ENCODE measurements around the gene ATP11B.

GRCh38 chr3:182908471-182908870 lies 115.2 kb downstream of the ATP11B start:
- no peak for TF ChIP-seq CTCF (conservative IDR thresholded peaks at IDR 0.05; ENCODE audit: low read depth, low read length)
- no peak for TF ChIP-seq EZH2 (IDR thresholded peaks at IDR 0.05; ENCODE audit: low read length, unreplicated experiment)
- TF ChIP-seq EZH2phosphoT487 (IDR thresholded peaks at IDR 0.05; ENCODE audit: borderline replicate concordance, low read length): no peak

Data from PC-3 (cell line).